Uterus (tissue), 2 donors: ENCODE results near the gene MLLT6.

Experiments
- POLR2A ChIP-seq, 2 donors: fragments of 450-650 bp; IDR thresholded peaks; one replicate each; pipeline ENCODE4 v1.6.1; 2016; ENCODE audit warnings: antibody characterized with exemption in 2 of 2, mild to moderate bottlenecking in 1 of 2, moderate library complexity in 1 of 2
- TF ChIP-seq, protein P1 (sequence below), 4 experiments: fragments of 200-600 bp in 2 of 4; fragments of 450-650 bp in 2 of 4; sonication (generic) in 2 of 4; IDR thresholded peaks; one replicate each; pipeline ENCODE4 v1.5.1; 2016 to 2019; ENCODE audit warnings: antibody characterized with exemption in 4 of 4, mild to moderate bottlenecking in 2 of 4, moderate library complexity in 1 of 4

- TF ChIP-seq, protein P1, sequence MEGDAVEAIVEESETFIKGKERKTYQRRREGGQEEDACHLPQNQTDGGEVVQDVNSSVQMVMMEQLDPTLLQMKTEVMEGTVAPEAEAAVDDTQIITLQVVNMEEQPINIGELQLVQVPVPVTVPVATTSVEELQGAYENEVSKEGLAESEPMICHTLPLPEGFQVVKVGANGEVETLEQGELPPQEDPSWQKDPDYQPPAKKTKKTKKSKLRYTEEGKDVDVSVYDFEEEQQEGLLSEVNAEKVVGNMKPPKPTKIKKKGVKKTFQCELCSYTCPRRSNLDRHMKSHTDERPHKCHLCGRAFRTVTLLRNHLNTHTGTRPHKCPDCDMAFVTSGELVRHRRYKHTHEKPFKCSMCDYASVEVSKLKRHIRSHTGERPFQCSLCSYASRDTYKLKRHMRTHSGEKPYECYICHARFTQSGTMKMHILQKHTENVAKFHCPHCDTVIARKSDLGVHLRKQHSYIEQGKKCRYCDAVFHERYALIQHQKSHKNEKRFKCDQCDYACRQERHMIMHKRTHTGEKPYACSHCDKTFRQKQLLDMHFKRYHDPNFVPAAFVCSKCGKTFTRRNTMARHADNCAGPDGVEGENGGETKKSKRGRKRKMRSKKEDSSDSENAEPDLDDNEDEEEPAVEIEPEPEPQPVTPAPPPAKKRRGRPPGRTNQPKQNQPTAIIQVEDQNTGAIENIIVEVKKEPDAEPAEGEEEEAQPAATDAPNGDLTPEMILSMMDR (IDR thresholded peaks at IDR 0.05): peak in 1 of 4 experiments; percentile 17
- TF ChIP-seq POLR2A (IDR thresholded peaks at IDR 0.05): no peak
Measured at GRCh38 chr17:38673707-38674013, 31.4 kb upstream of the MLLT6 start.
